Hepatocyte (in vitro differentiated cells): ENCODE data around the gene HNF1A.

Experiments used
- EZH2 ChIP-seq: fragments of 200-600 bp; sonication (generic); IDR thresholded peaks from 2 replicates; pipeline ENCODE4 v1.6.1; 2016; ENCODE audit warnings: antibody characterized with exemption, mild to moderate bottlenecking, borderline replicate concordance
- TF ChIP-seq, protein P1 (sequence below): fragments of 200-600 bp; sonication (generic); IDR thresholded peaks from 2 replicates; pipeline ENCODE4 v1.5.1; 2016; ENCODE audit warnings: antibody characterized with exemption, mild to moderate bottlenecking; ENCODE audit not compliant: poor library complexity

DNA sequence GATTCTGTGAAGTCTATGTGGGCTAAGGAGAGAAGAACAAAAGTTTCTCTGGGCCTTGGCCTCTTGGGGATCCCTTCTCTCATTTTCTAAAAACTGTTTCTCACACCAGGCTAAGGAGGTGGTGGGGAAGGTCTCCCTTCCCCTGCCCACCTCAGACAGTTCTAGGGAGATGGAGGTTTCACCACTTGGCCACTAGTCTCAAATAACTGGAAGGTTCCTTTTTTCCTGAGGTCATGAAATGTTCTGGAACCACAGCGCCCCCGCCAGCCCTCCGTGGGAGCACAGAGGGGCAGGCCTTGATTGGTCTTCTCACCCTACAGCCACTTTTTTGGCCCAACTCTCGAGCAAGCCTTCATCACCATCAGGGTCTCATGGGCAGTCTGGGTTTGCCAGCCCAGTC is 25.3 kb downstream of the HNF1A start:
- TF ChIP-seq, protein P1, sequence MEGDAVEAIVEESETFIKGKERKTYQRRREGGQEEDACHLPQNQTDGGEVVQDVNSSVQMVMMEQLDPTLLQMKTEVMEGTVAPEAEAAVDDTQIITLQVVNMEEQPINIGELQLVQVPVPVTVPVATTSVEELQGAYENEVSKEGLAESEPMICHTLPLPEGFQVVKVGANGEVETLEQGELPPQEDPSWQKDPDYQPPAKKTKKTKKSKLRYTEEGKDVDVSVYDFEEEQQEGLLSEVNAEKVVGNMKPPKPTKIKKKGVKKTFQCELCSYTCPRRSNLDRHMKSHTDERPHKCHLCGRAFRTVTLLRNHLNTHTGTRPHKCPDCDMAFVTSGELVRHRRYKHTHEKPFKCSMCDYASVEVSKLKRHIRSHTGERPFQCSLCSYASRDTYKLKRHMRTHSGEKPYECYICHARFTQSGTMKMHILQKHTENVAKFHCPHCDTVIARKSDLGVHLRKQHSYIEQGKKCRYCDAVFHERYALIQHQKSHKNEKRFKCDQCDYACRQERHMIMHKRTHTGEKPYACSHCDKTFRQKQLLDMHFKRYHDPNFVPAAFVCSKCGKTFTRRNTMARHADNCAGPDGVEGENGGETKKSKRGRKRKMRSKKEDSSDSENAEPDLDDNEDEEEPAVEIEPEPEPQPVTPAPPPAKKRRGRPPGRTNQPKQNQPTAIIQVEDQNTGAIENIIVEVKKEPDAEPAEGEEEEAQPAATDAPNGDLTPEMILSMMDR = peak; percentile 16
- no peak for TF ChIP-seq EZH2
